NCI-H2107 (cell line): ENCODE data around the gene TM9SF2.

Experiments used
- DNase-seq: peaks from one replicate; lab custom pipeline; 2025; lab: John Stamatoyannopoulos, UW

The TM9SF2 gene

GRCh38 chr13:99496184-99497142, 4.8 kb upstream of the TM9SF2 start:
- DNase-seq, result no peak

DNA sequence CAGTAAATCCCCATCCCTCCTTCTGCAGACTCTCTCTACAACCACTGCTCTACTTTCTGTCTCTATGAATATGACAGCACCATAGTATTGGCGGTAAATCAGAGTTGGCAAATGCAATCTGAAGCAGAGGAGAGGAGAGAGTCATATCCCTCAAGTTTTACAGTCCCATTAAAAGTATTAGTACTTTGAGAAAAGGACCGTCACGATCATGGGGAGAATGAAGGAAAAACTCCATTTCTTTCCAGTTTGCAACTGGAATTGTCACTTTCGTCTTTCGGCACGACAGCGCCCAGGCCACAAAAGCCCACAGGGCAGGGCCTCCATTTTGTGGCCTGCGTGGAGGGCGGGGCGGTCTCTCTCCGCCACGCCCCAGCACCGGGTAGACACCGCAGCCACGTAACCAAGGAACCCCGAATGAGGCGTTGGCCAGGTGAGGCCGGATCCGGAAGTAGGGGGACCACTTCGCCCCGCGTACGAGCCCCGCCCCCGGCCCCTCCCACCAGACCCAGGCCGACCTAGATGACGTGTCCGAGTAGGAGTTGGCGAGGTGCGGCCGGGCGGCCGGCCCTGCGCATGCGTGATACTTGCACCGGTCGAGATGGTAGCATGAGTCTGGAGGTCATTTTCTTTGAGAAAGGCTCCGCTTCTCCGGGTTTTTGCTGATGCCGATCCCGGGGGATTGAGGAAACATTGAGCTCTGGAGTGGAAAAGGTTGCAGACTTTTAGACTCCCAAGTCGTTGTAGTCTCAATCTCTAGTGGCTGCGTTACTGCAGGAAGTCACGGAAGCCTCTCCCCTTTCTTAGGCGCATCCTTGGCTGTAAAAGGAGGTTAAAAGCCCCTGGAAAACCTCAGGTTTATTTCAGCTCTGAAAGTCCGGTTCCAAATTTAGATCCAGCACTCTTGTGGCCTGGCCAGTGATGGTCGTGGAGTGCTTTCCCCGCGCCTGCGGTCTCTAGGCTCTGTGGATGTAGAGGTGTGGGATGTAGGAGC, 2.8 kb upstream of the TM9SF2 start:
- DNase-seq, result peak; percentile 91

- DNase-seq, result no peak
Observed at GRCh38 chr13:99500839-99501183, 461 bp upstream of the TM9SF2 start.

GRCh38 chr13:99501848-99502301, 603 bp downstream of the TM9SF2 start:
- no peak for DNase-seq

GRCh38 chr13:99505814-99506269, 4.6 kb downstream of the TM9SF2 start:
- no peak for DNase-seq

DNA sequence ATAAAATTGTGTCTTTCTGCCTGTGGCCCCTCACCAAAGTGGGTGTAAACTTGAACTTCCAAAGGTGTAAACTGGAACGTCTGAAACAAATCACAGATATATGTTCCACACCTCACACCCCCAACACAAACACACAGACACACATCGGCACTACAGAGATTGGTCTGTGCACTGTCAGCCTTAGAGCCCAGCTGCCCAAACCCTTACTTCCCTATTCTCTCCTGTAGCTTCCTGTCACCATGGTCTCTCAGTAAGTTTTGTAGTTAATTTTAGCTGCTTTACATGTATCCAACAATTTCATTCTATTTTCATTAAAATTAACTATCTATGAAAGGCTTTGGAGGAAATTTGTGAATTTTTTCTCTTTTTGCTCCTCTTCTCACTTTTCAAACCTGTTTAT, 5.4 kb downstream of the TM9SF2 start:
- DNase-seq, result no peak

DNA sequence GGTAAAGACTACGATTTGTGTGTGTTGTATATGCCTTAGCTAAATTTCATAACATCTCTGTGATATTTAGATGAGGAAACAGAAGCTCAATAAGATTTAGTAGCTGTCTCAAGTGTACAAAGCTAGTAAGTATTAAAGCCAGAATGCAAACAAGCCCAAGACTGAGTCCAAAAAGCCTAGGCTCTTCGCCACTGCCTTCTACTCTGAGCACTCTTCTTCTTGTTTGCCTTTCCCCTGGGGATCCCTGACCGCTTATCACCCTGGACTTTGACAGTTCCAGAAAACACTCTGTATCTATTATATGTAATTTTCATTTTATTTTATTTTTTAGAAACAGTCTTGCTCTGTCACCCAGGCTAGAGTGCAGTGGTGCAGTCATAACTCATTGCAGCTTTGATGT, 5.8 kb downstream of the TM9SF2 start:
- DNase-seq, result no peak

DNA sequence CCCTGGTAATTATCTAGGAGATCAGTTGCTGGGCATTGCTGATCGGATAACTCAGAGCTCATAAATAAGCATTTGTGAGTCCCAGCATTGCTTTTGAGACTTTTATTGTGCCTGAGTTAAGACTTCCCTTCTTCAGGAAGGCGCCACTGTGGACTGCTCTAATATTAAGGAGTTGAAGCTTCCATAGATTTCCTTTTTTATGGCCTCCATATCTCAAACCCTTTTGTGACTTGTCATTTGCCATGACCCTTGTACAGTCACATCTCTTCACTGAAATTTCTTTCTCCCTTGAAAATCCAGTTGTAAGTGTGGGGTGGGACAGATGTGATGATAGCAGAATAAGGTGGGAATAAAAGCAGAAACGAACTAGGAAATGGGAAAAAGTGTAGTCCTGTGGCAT, 6.3 kb downstream of the TM9SF2 start:
- DNase-seq, result no peak

DNA sequence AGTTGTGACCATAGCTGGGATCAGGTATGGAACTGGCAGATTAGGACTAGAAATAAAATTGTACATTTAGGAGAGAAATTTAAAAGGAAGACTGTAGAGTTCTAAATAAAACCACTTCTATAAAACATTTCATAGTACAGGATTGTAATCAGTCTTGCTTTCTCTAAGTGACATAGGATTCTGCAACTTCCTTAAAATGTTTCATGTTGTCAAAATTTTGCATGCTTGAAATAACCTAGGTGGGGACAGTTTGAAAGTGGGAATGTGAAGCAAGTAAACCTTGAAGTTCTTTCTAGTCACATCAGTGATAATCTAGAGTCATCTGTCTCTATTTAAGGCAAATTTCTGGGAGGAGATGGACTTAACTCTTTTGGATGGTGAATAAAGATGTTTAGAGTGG, 6.7 kb downstream of the TM9SF2 start:
- no peak for DNase-seq

GRCh38 chr13:99509479-99509878, 8.2 kb downstream of the TM9SF2 start:
- DNase-seq, result no peak

- DNase-seq, result no peak
Observed at GRCh38 chr13:99514801-99515200, 13.5 kb downstream of the TM9SF2 start.

DNA sequence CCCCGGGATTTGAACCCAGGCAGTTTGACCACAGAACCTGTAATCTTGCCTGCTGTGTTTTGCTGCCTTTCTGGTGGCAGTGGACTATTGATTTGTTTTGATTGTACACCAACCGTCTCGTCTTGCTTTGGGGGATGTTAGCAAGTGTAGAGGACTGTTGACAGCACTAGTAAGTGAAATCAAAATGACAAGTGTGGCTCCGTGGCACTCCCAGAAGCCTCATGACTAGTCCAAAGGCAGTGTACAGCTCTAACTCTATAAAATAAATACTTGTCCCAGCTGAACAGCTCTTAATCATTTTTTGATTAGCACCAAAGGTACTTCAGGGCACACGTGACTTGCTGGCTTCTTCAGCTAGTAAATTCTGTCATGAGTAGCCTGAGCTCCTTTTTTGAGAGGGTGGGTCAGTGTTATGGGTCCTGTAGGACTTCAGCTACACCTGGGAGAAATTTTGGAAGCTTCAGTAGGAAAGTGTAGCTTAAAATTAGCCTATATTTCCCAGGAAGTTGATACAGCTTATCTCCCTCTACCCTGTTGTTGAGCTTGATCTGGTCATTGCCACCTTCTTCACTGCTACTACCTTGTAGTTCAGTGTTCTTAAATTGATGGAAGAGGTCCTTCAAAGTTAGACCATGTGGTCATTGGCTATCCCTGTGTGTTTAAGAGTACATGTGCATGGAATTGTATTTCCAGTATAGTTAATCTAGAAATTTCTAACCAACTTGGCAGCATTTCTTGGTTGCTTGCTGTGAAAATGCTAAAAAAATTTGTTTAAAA, 15.1 kb downstream of the TM9SF2 start:
- no peak for DNase-seq

DNA sequence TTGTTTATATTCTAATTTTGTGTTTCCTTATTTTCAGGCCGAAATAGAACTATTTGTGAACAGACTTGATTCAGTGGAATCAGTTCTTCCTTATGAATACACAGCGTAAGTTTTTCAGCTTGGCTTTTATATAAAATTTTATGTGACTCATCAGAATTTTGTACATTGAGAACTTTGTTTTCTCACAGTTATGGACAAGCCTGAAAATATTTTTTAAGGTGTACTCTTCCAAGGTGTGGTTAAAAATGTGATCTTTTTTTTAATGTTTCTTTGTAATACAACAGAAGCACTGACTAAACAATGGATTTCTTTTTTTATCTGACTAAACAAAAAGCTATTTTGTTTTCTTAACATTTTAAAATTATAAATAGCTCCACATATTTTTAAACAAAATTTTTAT, 16.3 kb downstream of the TM9SF2 start:
- DNase-seq, result no peak

- no peak for DNase-seq
Observed at GRCh38 chr13:99517984-99518383, 16.7 kb downstream of the TM9SF2 start.

- no peak for DNase-seq
Observed at GRCh38 chr13:99522298-99522697, 21.0 kb downstream of the TM9SF2 start.

GRCh38 chr13:99523838-99524237, 22.6 kb downstream of the TM9SF2 start:
- DNase-seq, result no peak

GRCh38 chr13:99525967-99526366, 24.7 kb downstream of the TM9SF2 start:
- DNase-seq, result no peak

- no peak for DNase-seq
Observed at GRCh38 chr13:99526549-99526948, 25.3 kb downstream of the TM9SF2 start.

GRCh38 chr13:99527301-99527700, 26.0 kb downstream of the TM9SF2 start:
- no peak for DNase-seq

DNA sequence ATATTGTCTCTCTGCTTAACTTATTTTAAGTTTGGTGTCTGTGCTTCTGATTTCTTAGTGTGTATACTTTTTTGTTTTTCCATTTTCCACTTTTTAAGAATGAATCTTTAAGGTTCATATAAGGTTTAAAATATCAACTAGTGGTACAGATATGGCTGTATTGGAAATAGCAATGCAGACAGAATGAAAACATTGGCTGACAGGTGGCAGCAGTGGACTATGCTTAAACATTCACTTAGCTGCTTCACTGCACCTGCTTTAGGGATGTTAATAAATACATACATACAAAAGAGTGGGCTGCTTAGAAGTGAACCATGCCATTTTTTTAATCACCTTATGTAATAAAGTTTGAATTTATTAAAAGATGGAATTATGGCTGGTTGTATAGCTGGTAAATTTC, 27.3 kb downstream of the TM9SF2 start:
- no peak for DNase-seq

- no peak for DNase-seq
Observed at GRCh38 chr13:99536023-99536422, 34.8 kb downstream of the TM9SF2 start.

- DNase-seq, result no peak
Observed at GRCh38 chr13:99540530-99540929, 39.3 kb downstream of the TM9SF2 start.
